WTC11 (cell line): Measurements from ENCODE around the gene KLHL33. TPM values are rescaled to one million over a fixed set of nuclear protein-coding genes. Genes with fewer than 3 reads are reported as not detected.
"Not testable (repeated sequence)": the region's sequence is repeated elsewhere in the genome, so short reads cannot be mapped to it uniquely, and the experiment has no call there.

ENCODE experiments used
- ATAC-seq: fragments of 200-7000 bp; cut with Tn5 transposase; 2 replicates; pipeline ENCODE4 v1.10.0; 2021; ENCODE audit warnings: mild to moderate bottlenecking, moderate library complexity
- CTCF ChIA-PET: fragments of 300-600 bp; sonication (Branson Sonifier 250); formaldehyde crosslinking; loops from one replicate; lab custom pipeline; 2021; ENCODE audit warnings: antibody characterized with exemption; lab: Charles Lee
- POLR2A ChIA-PET: fragments of 350-600 bp; sonication (Branson Sonifier 250); formaldehyde crosslinking; loops from one replicate; lab custom pipeline; 2021; ENCODE audit warnings: antibody characterized with exemption; lab: Charles Lee
- DNase-seq: peaks from one replicate; pipeline ENCODE4 v3.0.0; 2021; ENCODE audit warnings: low spot score
- H3K27ac Mint-ChIP-seq: 2 replicates; pipeline ENCODE4 v1.8.0; 2021; ENCODE audit warnings: mixed read lengths
- H3K27me3 Mint-ChIP-seq: 2 replicates; pipeline ENCODE4 v1.8.0; 2021; ENCODE audit warnings: low read depth, mild to moderate bottlenecking, moderate library complexity, mixed read lengths
- H3K36me3 Mint-ChIP-seq: 2 replicates; pipeline ENCODE4 v1.8.0; 2021; ENCODE audit warnings: mixed read lengths
- H3K4me1 Mint-ChIP-seq: 2 replicates; pipeline ENCODE4 v1.8.0; 2022; ENCODE audit warnings: mixed read lengths
- H3K4me3 Mint-ChIP-seq: 2 replicates; pipeline ENCODE4 v1.8.0; 2021; ENCODE audit warnings: mild to moderate bottlenecking, moderate library complexity, mixed read lengths
- H3K9me3 Mint-ChIP-seq: 2 replicates; pipeline ENCODE4 v1.8.0; 2021; ENCODE audit warnings: mixed read lengths
- AFF4 ChIP-seq: sonication (generic); formaldehyde crosslinking; IDR thresholded peaks from 2 replicates; pipeline ENCODE4 v1.8.1; 2023; ENCODE audit warnings: mild to moderate bottlenecking, missing genetic modification reagents, borderline replicate concordance
- AR ChIP-seq: fragments of 250-450 bp; sonication (Bioruptor Pico); IDR thresholded peaks from 2 replicates; pipeline ENCODE4 v1.9.0; 2021; ENCODE audit warnings: mild to moderate bottlenecking
- FOXP1 ChIP-seq: sonication (generic); formaldehyde crosslinking; IDR thresholded peaks from 2 replicates; pipeline ENCODE4 v1.8.0; 2022; ENCODE audit warnings: missing genetic modification reagents, mild to moderate bottlenecking, moderate library complexity, borderline replicate concordance
- GRHL2 ChIP-seq: fragments of 250-450 bp; sonication (Bioruptor Pico); IDR thresholded peaks from 2 replicates; pipeline ENCODE4 v1.8.0; 2022; ENCODE audit warnings: mild to moderate bottlenecking, moderate library complexity; ENCODE audit not compliant: insufficient replicate concordance, severe bottlenecking
- KAT7 ChIP-seq: sonication (generic); formaldehyde crosslinking; IDR thresholded peaks from 2 replicates; pipeline ENCODE4 v1.8.1; 2023; ENCODE audit warnings: missing genetic modification reagents, mild to moderate bottlenecking, borderline replicate concordance
- NFYB ChIP-seq: sonication (generic); formaldehyde crosslinking; conservative IDR thresholded peaks from 2 replicates; pipeline ENCODE4 v1.8.0; 2022; ENCODE audit warnings: low read depth, missing genetic modification reagents
- PRDM15 ChIP-seq: sonication (generic); formaldehyde crosslinking; IDR thresholded peaks from 2 replicates; pipeline ENCODE4 v1.8.0; 2022; ENCODE audit warnings: missing genetic modification reagents
- SP1 ChIP-seq: sonication (generic); formaldehyde crosslinking; conservative IDR thresholded peaks from 2 replicates; pipeline ENCODE4 v1.8.1; 2022; ENCODE audit warnings: missing genetic modification reagents
- TEAD4 ChIP-seq: sonication (generic); formaldehyde crosslinking; IDR thresholded peaks from 2 replicates; pipeline ENCODE4 v1.8.0; 2022; ENCODE audit warnings: mild to moderate bottlenecking, missing genetic modification reagents
- total RNA-seq: library from RNA; stranded (reverse); gene quantifications from 3 replicates; pipeline ENCODE4 v1.2.3, GENCODE V29; 2021
- TF ChIP-seq, protein P1 (sequence below): sonication (generic); formaldehyde crosslinking; IDR thresholded peaks from 2 replicates; pipeline ENCODE4 v1.8.0; 2022; ENCODE audit warnings: mild to moderate bottlenecking, missing genetic modification reagents
- TF ChIP-seq, protein P2 (sequence below): sonication (generic); formaldehyde crosslinking; conservative IDR thresholded peaks from 2 replicates; pipeline ENCODE4 v1.8.1; 2022; ENCODE audit warnings: mild to moderate bottlenecking, missing genetic modification reagents
- TF ChIP-seq, protein P3 (sequence below): sonication (generic); formaldehyde crosslinking; IDR thresholded peaks from 2 replicates; pipeline ENCODE4 v1.8.0; 2022; ENCODE audit warnings: mild to moderate bottlenecking, missing genetic modification reagents

Gene KLHL33
- total RNA-seq, 1 experiment from 2014 or later: 0.17 TPM

GRCh38 chr14:20454516-20455354 lies 18.8 kb upstream of the KLHL33 start, which contains the start of the genes APEX1 and OSGEP (continued):
- TF ChIP-seq NFYB (CRISPR knock-in tag): peak; percentile 78
- no peak; the same call in 1 of the 2 replicates for TF ChIP-seq AFF4
- TF ChIP-seq PRDM15: no peak
- no peak for TF ChIP-seq AR

DNA sequence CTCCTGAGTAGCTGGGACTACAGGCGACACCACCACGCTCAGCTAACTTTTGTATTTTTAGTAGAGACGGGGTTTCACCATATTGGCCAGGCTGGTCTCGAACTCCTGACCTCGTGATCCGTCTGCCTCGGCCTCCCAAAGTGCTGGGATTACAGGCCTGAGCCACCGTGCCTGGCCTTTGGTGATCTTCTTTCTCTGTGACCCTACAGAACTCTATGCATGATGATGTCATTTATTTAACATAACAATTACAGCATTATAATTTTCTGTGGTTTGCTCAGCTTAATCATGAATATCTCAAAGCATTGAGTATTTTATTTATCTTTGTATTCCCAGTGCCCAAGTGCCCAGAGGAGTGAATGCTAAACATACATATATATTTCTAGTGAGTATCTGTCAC lies 16.9 kb upstream of the KLHL33 start:
- DNase-seq, H3K4me1 Mint-ChIP-seq, CTCF ChIA-PET, ATAC-seq, H3K9me3 Mint-ChIP-seq, H3K27me3 Mint-ChIP-seq: not testable (repeated sequence)
- POLR2A ChIA-PET: interaction anchor here (1.1 kb wide), 1 partner anchor 109 kb away, joined by 5 read pairs; the partner anchor contains the start of gene PARP2
- H3K4me3 Mint-ChIP-seq: peak overlapping the region; percentile 17; the same call in 1 of the 2 replicates
- peaks cover 27% of the 10 kb centered on the region for H3K36me3 Mint-ChIP-seq
- peak overlapping the region; percentile 27; the same call in 1 of the 2 replicates for H3K27ac Mint-ChIP-seq

DNA sequence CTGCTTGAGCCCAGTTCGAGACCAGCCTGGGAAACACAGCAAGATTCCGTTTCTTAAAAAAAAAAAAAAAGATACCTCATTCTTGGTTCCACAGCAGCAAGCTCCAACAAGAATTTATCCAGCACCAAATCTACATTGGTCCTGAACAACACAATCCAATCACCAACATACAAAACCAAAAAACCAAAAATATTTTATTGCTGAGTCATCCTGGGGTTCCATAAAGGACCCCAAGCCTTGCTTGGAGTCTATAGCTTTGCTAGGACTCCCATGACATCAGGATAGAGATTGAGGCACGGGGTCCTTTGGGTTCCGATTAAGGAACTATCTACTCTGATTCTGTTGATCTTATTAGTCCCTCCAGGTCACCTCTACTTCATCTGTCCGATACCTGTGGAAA lies 10.9 kb upstream of the KLHL33 start:
- Mint-ChIP-seq H3K4me3 (no peak overlapping the region), H3K36me3 (peaks cover 24% of the 10 kb centered on the region), H3K9me3 (peaks cover 7% of the 10 kb centered on the region), H3K27ac (peak overlapping the region; percentile 63), H3K4me1 (no peaks in the 10 kb centered on the region), H3K27me3 (no peaks in the 10 kb centered on the region)
- CTCF ChIA-PET: no interaction called here
- DNase-seq: no peak
- ATAC-seq: no peak
- POLR2A ChIA-PET: no interaction called here
- TF ChIP-seq NFYB (CRISPR knock-in tag) (no peak), TEAD4 (no peak), KAT7 (no peak), GRHL2 (CRISPR knock-in tag) (no peak), SP1 (CRISPR knock-in tag) (no peak), AR (no peak), FOXP1 (no peak)
- TF ChIP-seq, protein P1, sequence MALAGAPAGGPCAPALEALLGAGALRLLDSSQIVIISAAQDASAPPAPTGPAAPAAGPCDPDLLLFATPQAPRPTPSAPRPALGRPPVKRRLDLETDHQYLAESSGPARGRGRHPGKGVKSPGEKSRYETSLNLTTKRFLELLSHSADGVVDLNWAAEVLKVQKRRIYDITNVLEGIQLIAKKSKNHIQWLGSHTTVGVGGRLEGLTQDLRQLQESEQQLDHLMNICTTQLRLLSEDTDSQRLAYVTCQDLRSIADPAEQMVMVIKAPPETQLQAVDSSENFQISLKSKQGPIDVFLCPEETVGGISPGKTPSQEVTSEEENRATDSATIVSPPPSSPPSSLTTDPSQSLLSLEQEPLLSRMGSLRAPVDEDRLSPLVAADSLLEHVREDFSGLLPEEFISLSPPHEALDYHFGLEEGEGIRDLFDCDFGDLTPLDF (CRISPR knock-in tag): no peak
- TF ChIP-seq, protein P2, sequence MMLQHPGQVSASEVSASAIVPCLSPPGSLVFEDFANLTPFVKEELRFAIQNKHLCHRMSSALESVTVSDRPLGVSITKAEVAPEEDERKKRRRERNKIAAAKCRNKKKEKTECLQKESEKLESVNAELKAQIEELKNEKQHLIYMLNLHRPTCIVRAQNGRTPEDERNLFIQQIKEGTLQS (CRISPR knock-in tag): no peak
- TF ChIP-seq, protein P3, sequence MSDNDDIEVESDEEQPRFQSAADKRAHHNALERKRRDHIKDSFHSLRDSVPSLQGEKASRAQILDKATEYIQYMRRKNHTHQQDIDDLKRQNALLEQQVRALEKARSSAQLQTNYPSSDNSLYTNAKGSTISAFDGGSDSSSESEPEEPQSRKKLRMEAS (CRISPR knock-in tag): no peak
